CD4-positive, alpha-beta T cell treated with Interleukin-17A for 4 hours (primary cell): ENCODE data around the gene CIBAR2.
"Not testable (repeated sequence)": the region's sequence is repeated elsewhere in the genome, so short reads cannot be mapped to it uniquely, and the experiment has no call there.

Experiments
- DNase-seq: peaks from one replicate; pipeline ENCODE4 v3.0.0-alpha.2; 2020; ENCODE audit warnings: mixed read lengths

CIBAR2 gene

GRCh38 chr16:85056211-85056748, 56.0 kb downstream of the CIBAR2 start:
- no peak for DNase-seq

DNA sequence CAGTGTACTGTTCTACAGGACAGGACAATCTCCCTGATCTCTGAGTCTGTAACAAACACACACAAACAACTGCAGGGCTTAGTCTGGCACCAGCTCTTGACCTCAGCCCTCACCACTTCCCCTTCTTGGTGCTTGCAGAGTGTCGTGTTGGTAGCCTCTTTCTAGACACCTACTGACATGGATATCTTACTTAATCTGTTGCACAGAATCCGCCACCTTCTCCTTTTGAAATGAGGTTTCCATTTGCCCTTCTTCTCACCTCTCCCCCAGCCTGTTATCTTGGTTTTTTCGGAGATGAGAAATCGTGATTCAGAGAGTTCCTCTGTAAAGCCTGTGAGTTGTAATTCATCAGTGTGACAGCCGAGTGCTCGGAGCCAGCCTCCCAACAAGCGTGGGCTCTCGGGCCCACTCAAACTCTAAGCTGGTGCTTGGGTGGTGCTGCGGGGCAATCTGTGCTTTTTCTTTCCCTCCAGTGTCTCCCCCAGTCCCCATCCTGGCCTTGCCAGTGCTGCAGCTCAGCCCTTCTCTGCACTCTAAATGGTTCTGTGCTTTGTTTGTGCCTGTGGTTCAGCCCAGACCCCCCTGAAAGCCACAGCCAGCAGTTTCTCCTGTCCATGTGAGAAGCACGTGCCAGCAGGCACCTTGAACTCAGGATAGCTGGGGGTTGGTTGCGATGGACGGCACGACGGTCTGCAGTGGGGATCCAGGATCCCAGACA, 56.6 kb downstream of the CIBAR2 start:
- DNase-seq, result peak; percentile 67

- DNase-seq, result no peak
These were observed 57.3 kb downstream of the CIBAR2 start for GRCh38 chr16:85054948-85055492.

DNA sequence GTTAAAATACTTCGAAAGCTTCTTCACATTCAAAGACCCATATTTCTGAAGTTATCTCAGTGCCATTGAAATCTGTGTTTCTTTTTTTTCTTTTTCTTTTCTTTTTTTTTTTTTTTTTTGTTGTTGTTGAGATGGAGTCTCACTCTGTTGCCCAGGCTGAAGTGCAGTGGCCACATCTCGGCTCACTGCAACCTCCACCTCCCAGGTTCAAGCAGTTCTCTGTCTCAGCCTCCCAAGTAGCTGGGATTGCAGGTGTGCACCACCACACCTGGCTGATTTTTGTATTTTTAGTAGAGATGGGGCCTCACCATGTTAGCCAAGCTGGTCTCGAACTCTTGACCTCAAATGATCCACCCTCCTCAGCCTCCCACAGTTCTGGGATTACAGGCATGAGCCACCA, 58.0 kb downstream of the CIBAR2 start:
- not testable (repeated sequence) for DNase-seq

GRCh38 chr16:85052536-85052935, 59.7 kb downstream of the CIBAR2 start:
- no peak for DNase-seq

DNA sequence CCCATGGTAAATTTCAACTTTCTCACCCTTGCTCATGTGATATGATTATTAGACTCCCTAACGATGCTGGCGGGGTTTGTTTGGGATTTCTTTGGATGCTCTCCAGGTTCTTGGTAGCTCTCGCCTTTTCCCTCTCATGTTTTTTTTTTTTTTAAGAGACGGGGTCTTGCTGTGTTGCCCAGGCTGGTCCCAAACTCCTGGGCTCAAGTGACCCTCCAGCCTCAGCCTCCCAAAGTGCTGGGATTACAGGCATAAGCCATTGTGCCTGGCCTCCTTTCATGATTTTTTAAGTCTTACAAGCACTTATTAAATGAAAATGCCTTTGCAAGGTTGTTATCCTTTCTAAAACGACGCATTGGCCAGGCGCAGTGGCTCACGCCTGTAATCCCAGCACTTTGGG, 60.6 kb downstream of the CIBAR2 start:
- no peak for DNase-seq

- DNase-seq, result no peak
These were observed 61.1 kb downstream of the CIBAR2 start for GRCh38 chr16:85051067-85051581.

DNA sequence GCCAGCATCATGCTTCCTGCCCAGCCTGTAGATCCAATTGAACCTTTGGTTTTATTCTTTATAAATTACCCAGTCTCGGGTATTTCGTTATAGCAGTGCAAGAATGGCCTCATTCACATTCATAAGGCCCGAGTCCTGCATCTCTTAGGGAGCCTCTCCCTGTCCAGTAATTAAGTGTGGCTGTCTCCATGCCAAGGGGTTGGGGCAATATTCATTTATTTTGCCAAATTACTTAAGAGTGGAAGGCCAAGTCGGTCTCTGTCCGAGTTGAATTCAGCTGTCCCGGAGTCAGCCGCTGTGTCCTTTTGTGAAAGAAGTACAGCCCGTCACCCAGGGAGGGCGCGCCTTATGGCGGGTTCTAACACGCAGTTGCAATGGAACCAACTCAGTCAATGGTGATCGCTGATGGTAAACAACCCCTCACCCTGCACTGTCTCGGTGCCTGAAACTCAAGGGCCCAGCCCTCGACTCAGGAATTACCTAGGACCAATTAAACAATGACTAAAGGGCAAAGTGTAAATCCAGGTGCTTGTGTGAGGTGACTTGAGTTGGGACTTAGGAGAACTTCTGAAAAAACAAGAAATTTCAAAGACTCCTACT, 62.5 kb downstream of the CIBAR2 start:
- no peak for DNase-seq

DNA sequence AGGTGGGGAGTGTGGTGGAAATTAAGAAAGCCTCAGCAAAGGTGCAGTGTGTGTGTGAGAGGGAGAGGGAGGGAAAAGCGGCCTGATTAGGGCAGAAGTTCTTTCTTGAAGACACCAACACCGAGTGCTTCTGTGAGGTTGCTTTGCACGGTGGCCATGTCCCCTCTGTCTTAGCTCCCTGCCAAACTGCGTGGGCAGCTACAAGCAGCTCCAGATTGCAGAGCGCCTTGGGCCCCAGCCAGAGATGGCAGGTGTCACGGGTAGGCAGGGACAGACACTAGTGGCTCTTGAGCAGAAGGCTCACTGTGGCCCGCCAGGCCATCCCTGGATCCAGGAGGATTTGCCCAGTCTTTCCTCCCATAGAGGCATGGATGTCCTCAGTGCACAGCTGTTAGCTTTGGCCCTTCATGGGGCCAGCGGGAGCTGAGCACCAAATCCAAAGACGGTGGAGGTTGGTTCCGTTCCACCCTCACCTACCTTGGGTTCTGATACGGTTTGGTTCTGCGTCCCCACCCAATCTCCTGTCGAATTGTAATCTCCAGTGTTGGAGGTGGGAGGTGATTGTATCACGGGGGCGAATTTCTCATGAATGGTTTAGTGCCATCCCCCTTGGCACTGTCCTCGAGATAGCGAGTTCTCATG, 63.2 kb downstream of the CIBAR2 start:
- no peak for DNase-seq
